Adipose tissue (tissue), 3 donors: Measurements from ENCODE around the gene GYS1. TPM values are rescaled to one million over a fixed set of nuclear protein-coding genes. Genes with fewer than 3 reads are reported as not detected.
"Not testable (repeated sequence)": the region's sequence is repeated elsewhere in the genome, so short reads cannot be mapped to it uniquely, and the experiment has no call there.

ENCODE experiments used
- H3K27ac ChIP-seq: one replicate; pipeline ENCODE4 v1.5.1; 2013; ENCODE audit warnings: low read depth, low read length
- WGBS, 3 donors: extraction: QIAGEN DNeasy Blood & Tissue Kit; methylation state at CpG; one replicate each; pipeline ENCODE4 v1.1.7; 2013; 5-methylcytosine and 5-hydroxymethylcytosine counted together
- polyA plus RNA-seq, 3 donors: library from polyadenylated mRNA; stranded (reverse); fragments of 200-250 nt; gene quantifications; one replicate each; pipeline ENCODE4 v1.2.3, GENCODE V29; 2013
- donor health status: healthy with polysubstance abuse.
- donor health status: Bipolar disorder and iron deficiency.
- donor health status: healthy.

GYS1 gene
- polyA plus RNA-seq, 3 donors, result 20.1 to 73.8 (median 31.2) TPM

GRCh38 chr19:49019242-49019932 is 26.3 kb upstream of the GYS1 start:
- 10 to 16% (median 15%) methylated on average over 41 of the region's 41 CpGs for WGBS, 3 donors
- H3K27ac ChIP-seq, result no peak overlapping the region

GRCh38 chr19:49018388-49019241 is 25.5 kb upstream of the GYS1 start:
- 1 to 9% (median 3%) methylated on average over 43 to 50 of the region's 50 CpGs for WGBS, 3 donors
- not testable (repeated sequence) for H3K27ac ChIP-seq

- H3K27ac ChIP-seq, result no peak overlapping the region
- 1% methylated on average over 46 to 62 of the region's 62 CpGs for WGBS, 3 donors
Measured at GRCh38 chr19:49017666-49018351, 24.7 kb upstream of the GYS1 start.

GRCh38 chr19:49017041-49017665 is 24.0 kb upstream of the GYS1 start, which contains the start of gene LHB:
Gene LHB, minus strand, starts transcription at chr19:49017091. Its CDS starts 10 bp downstream, at chr19:49017081.
- H3K27ac ChIP-seq, result no peak within 1 kb of the TSS
- WGBS, 3 donors, result 70 to 74% (median 73%) methylated on average over 16 to 17 of the region's 17 CpGs

- 93 to 96% (median 94%) methylated on average over 21 to 26 of the region's 29 CpGs for WGBS, 3 donors
- H3K27ac ChIP-seq, result no peak overlapping the region
Measured at GRCh38 chr19:49016067-49016839, 23.1 kb upstream of the GYS1 start.

- WGBS, 3 donors, result 90 to 92% (median 92%) methylated on average over 18 of the region's 18 CpGs
- no peak overlapping the region for H3K27ac ChIP-seq
Measured at GRCh38 chr19:49014870-49015255, 21.8 kb upstream of the GYS1 start.

GRCh38 chr19:49014123-49014869 is 21.2 kb upstream of the GYS1 start:
- H3K27ac ChIP-seq, result no peak overlapping the region
- 88 to 94% (median 91%) methylated on average over 27 to 32 of the region's 32 CpGs for WGBS, 3 donors

GRCh38 chr19:49011194-49011593 is 18.1 kb upstream of the GYS1 start:
- WGBS, 3 donors, result 86 to 94% (median 89%) methylated on average over 17 of the region's 17 CpGs
- H3K27ac ChIP-seq, result no peak overlapping the region

- WGBS, 3 donors, result 91 to 96% (median 91%) methylated on average over 15 to 18 of the region's 18 CpGs
- no peak overlapping the region for H3K27ac ChIP-seq
Measured at GRCh38 chr19:49010453-49010852, 17.3 kb upstream of the GYS1 start.

GRCh38 chr19:49009828-49010227 is 16.7 kb upstream of the GYS1 start:
- 93 to 97% (median 97%) methylated on average over 18 of the region's 18 CpGs for WGBS, 3 donors
- no peak overlapping the region for H3K27ac ChIP-seq

- no peak overlapping the region for H3K27ac ChIP-seq
- WGBS, 3 donors, result 94 to 97% (median 97%) methylated on average over 22 of the region's 22 CpGs
Measured at GRCh38 chr19:49006905-49007304, 13.8 kb upstream of the GYS1 start.

GRCh38 chr19:49004964-49005614 is 12.0 kb upstream of the GYS1 start:
- WGBS, 3 donors, result 89 to 96% (median 94%) methylated on average over 7 of the region's 7 CpGs
- H3K27ac ChIP-seq, result no peak overlapping the region

- no peak overlapping the region for H3K27ac ChIP-seq
- WGBS, 3 donors, result 98 to 99% (median 98%) methylated on average over 15 of the region's 15 CpGs
Measured at GRCh38 chr19:49004133-49004532, 11.0 kb upstream of the GYS1 start.

GRCh38 chr19:48999481-49000325 is 6.6 kb upstream of the GYS1 start:
- no peak overlapping the region for H3K27ac ChIP-seq
- WGBS, 3 donors, result 54 to 62% (median 55%) methylated on average over 16 of the region's 16 CpGs

- WGBS, 3 donors, result 57 to 84% (median 81%) methylated on average over 5 of the region's 5 CpGs
- H3K27ac ChIP-seq, result no peak overlapping the region
Measured at GRCh38 chr19:48997972-48998371, 4.9 kb upstream of the GYS1 start.

- WGBS, 3 donors, result 1% methylated on average over 13 of the region's 13 CpGs
Measured at GRCh38 chr19:48994035-48994386, 902 bp upstream of the GYS1 start.

More at GRCh38 chr19:48994035-48994386, 902 bp upstream of the GYS1 start:
- no peak overlapping the region for H3K27ac ChIP-seq
